GM12878 (cell line): ENCODE results near the gene ZMYND15. TPM values are rescaled to one million over a fixed set of nuclear protein-coding genes. Genes with fewer than 3 reads are reported as not detected.

Experiments used
- ATAC-seq: fragments of 200-7000 bp; cut with Tn5 transposase; 3 replicates; pipeline ENCODE4 v1.9.1; 2020; ENCODE audit warnings: mild to moderate bottlenecking, moderate library complexity
- BruUV-seq: library from RNA; stranded (reverse); fragments of 400-500 nt; replicated peaks from 2 replicates; lab custom pipeline; 2021; lab: Mats Ljungman, UMichigan
- CTCF ChIA-PET: fragments of 300-600 bp; sonication (Branson Sonifier 250); formaldehyde crosslinking; extraction: SDS; loops from one replicate; lab custom pipeline; 2021; ENCODE audit warnings: inconsistent platforms; lab: Yijun Ruan, JAX
- POLR2A ChIA-PET: fragments of 350-600 bp; formaldehyde crosslinking; extraction: SDS; loops from one replicate; lab custom pipeline; 2021; ENCODE audit warnings: inconsistent platforms; lab: Charles Lee
- RAD21 ChIA-PET: fragments of 300-600 bp; sonication (Branson Sonifier 250); formaldehyde crosslinking; loops from one replicate; lab custom pipeline; 2023; ENCODE audit warnings: antibody characterized with exemption; ENCODE audit not compliant: unreplicated experiment; lab: Charles Lee
- SMC1A ChIA-PET: fragments of 300-600 bp; sonication (Branson Sonifier 250); formaldehyde crosslinking; loops from one replicate; lab custom pipeline; 2023; ENCODE audit not compliant: unreplicated experiment, uncharacterized antibody; lab: Charles Lee
- DNase-seq: peaks from one replicate; pipeline ENCODE4 v3.0.0-alpha.2; 2011; ENCODE audit warnings: low read depth, low spot score
- FAIRE-seq: peaks from 3 replicates; lab custom pipeline; 2011; peaks lifted over from hg19 to GRCh38; lab: Jason Lieb, UNC
- H2AFZ ChIP-seq: 2 replicates; pipeline ENCODE4 v1.6.0; 2011; ENCODE audit warnings: low read depth, low read length, control low read depth; ENCODE audit not compliant: control insufficient read depth
- H3K27ac ChIP-seq: 2 replicates; pipeline ENCODE4 v1.5.1; 2011; ENCODE audit warnings: control low read depth; ENCODE audit not compliant: control insufficient read depth, insufficient read depth
- H3K27me3 ChIP-seq, 2 experiments: replicated peaks in 1 of 2; 2 replicates each; pipeline versions ENCODE4 v1.6.0 to v1.6.1; 2011; ENCODE audit warnings: low read length in 1 of 2; ENCODE audit not compliant: control insufficient read depth in 2 of 2, insufficient read depth in 2 of 2
- H3K36me3 ChIP-seq, 2 experiments: 2 replicates each; pipeline ENCODE4 v1.5.1; 2011; ENCODE audit warnings: low read length in 1 of 2; ENCODE audit not compliant: control insufficient read depth in 2 of 2, insufficient read depth in 2 of 2
- H3K4me1 ChIP-seq: 2 replicates; pipeline ENCODE4 v1.6.1; 2011; ENCODE audit warnings: mild to moderate bottlenecking, low read length, moderate library complexity, mixed read lengths; ENCODE audit not compliant: control insufficient read depth, insufficient read depth
- H3K4me2 ChIP-seq: 2 replicates; pipeline ENCODE4 v1.6.0; 2011; ENCODE audit warnings: control low read depth; ENCODE audit not compliant: control insufficient read depth, insufficient read depth
- H3K4me3 ChIP-seq: fragments of 200-600 bp; sonication (generic); 2 replicates; pipeline ENCODE4 v1.5.1; 2016
- H3K79me2 ChIP-seq: 2 replicates; pipeline ENCODE4 v1.6.0; 2011; ENCODE audit warnings: low read length; ENCODE audit not compliant: control insufficient read depth, insufficient read depth
- H3K9ac ChIP-seq: 2 replicates; pipeline ENCODE4 v1.8.0; 2011; ENCODE audit warnings: low read length, control low read depth, mixed read lengths; ENCODE audit not compliant: control insufficient read depth, insufficient read depth
- H3K9me3 ChIP-seq: replicated peaks from 3 replicates; pipeline ENCODE4 v1.5.1; 2011; ENCODE audit warnings: mild to moderate bottlenecking, low read length; ENCODE audit not compliant: control insufficient read depth, insufficient read depth
- H4K20me1 ChIP-seq: 2 replicates; pipeline ENCODE4 v1.6.0; 2011; ENCODE audit not compliant: control insufficient read depth, insufficient read depth
- ATF7 ChIP-seq: fragments of 450-650 bp; IDR thresholded peaks from 2 replicates; pipeline ENCODE4 v1.6.1; 2016; ENCODE audit warnings: low read depth, mild to moderate bottlenecking
- CBX3 ChIP-seq: fragments of 200-600 bp; sonication (generic); IDR thresholded peaks from 2 replicates; pipeline ENCODE4 v1.6.1; 2016; ENCODE audit warnings: low read depth, borderline replicate concordance
- ETV6 ChIP-seq, 2 experiments: fragments of 450-650 bp in 1 of 2; IDR thresholded peaks in 1 of 2; conservative IDR thresholded peaks in 1 of 2; 2 replicates each; pipeline ENCODE4 v1.6.1; 2014; ENCODE audit warnings: antibody characterized with exemption in 1 of 2, borderline replicate concordance in 1 of 2, low read depth in 1 of 2, mild to moderate bottlenecking in 1 of 2, moderate library complexity in 1 of 2
- FOXK2 ChIP-seq: fragments of 450-650 bp; IDR thresholded peaks from 2 replicates; pipeline ENCODE4 v1.6.1; 2017; ENCODE audit warnings: mild to moderate bottlenecking, moderate library complexity
- HDAC2 ChIP-seq: fragments of 200-600 bp; sonication (generic); IDR thresholded peaks from 2 replicates; pipeline ENCODE4 v1.6.1; 2017
- IKZF1 ChIP-seq: fragments of 450-650 bp; conservative IDR thresholded peaks from 2 replicates; pipeline ENCODE4 v1.6.1; 2017; ENCODE audit warnings: antibody characterized with exemption, mild to moderate bottlenecking
- JUNB ChIP-seq: IDR thresholded peaks from 2 replicates; pipeline ENCODE4 v1.6.1; 2016; ENCODE audit warnings: antibody characterized with exemption, mild to moderate bottlenecking
- MEF2B ChIP-seq: fragments of 450-650 bp; IDR thresholded peaks from 2 replicates; pipeline ENCODE4 v1.6.1; 2018; ENCODE audit warnings: mild to moderate bottlenecking, moderate library complexity; ENCODE audit not compliant: partially characterized antibody, poor library complexity, severe bottlenecking
- MTA3 ChIP-seq: IDR thresholded peaks from 2 replicates; pipeline ENCODE4 v1.6.1; 2012; ENCODE audit warnings: low read length, inconsistent platforms, borderline replicate concordance
- NR2C2 ChIP-seq: IDR thresholded peaks from 2 replicates; pipeline ENCODE4 v1.6.1; 2011; ENCODE audit warnings: borderline replicate concordance, low read depth; ENCODE audit not compliant: control insufficient read depth, insufficient read length
- NRF1 ChIP-seq: conservative IDR thresholded peaks from 2 replicates; pipeline ENCODE4 v1.6.1; 2011; ENCODE audit warnings: mild to moderate bottlenecking, low read depth, low read length, improper control_type of control experiment
- RCOR1 ChIP-seq: conservative IDR thresholded peaks from 2 replicates; pipeline ENCODE4 v1.6.1; 2012; ENCODE audit warnings: low read depth, low read length, improper control_type of control experiment
- SREBF1 ChIP-seq: IDR thresholded peaks from 2 replicates; pipeline ENCODE4 v1.6.1; 2012; ENCODE audit warnings: mild to moderate bottlenecking, low read length
- TCF7 ChIP-seq: IDR thresholded peaks from 2 replicates; pipeline ENCODE4 v1.6.1; 2014; ENCODE audit warnings: antibody characterized with exemption, borderline replicate concordance
- WGBS: methylation state at CpG from one replicate; pipeline ENCODE4 v1.1.6; 2016; ENCODE audit warnings: low lambda C conversion rate; ENCODE audit not compliant: insufficient replicate concordance, insufficient coverage; ENCODE audit errors: missing lambda C conversion rate; 5-methylcytosine and 5-hydroxymethylcytosine counted together
- in situ Hi-C: fragments of 300-500 bp; cut with MboI; formaldehyde crosslinking; loops from 9 replicates; pipeline ENCODE4 v1.14.3; 2018; ENCODE audit warnings: mixed read lengths
- intact Hi-C: fragments of 100-400 bp; cut with micrococcal nuclease; formaldehyde crosslinking; loops from one replicate; pipeline ENCODE4 v1.14.2; 2022; ENCODE audit not compliant: unreplicated experiment
- polyA plus RNA-seq, 11 experiments: library from polyadenylated mRNA; depleted of rRNA in 4 of 11; unstranded in 6 of 11; stranded (reverse) in 5 of 11; fragments of >200 nt; fragmentation: Nextera tagmentation in 4 of 11; fragmentation: Illumina TruSeq in 1 of 11; extraction: Ambion mirVana in 4 of 11; extraction: Trizol in 1 of 11; gene quantifications; 1 replicate in 1 of 11; 2 replicates in 10 of 11; pipeline versions ENCODE4 v1.2.1 to v1.2.3, GENCODE V29; 2011 to 2016; ENCODE audit warnings: inconsistent platforms in 2 of 11, missing spikeins in 2 of 11, low read depth in 1 of 11
- total RNA-seq, 4 experiments: library from RNA; depleted of rRNA in 3 of 4; stranded (reverse); fragments of >200 nt in 3 of 4; fragmentation: Illumina TruSeq in 1 of 4; extraction: Trizol in 1 of 4; gene quantifications; 2 replicates each; pipeline versions ENCODE4 v1.2.1 to v1.2.3, GENCODE V29; 2013 to 2021
- TF ChIP-seq, protein P1 (sequence below): fragments of 450-650 bp; IDR thresholded peaks from 2 replicates; pipeline ENCODE4 v1.6.1; 2016; ENCODE audit warnings: mild to moderate bottlenecking
- TF ChIP-seq, protein P2 (sequence below): IDR thresholded peaks from 2 replicates; pipeline ENCODE4 v1.6.1; 2012; ENCODE audit warnings: low read length, inconsistent platforms

Gene ZMYND15
- total and polyA plus RNA-seq, 10 of the 15 experiments (the other 5 are each of a cell fraction or from before 2014, with no cell fraction given): 0.03 to 0.17 (median 0.06) TPM; not detected in 4

DNA sequence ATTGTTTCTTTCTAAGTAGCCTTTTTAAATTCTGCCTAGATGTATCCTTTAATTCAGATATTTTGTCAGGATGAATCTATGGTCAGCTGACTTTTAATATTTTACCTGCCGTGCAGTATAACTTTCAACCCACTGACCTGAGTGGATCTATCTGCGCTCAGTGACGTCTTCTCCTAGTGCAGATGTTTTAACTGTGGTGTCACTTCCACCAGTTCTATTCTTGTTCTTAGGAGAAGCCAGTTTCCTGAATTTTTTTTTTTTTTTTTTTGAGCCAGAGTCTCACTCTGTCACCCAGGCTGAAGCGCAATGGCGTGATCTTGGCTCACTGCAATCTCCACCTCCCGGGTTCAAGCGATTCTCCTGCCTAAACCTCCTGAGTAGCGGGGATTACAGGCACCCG is 27.1 kb downstream of the ZMYND15 start:
- in situ Hi-C loops (no loop called here), intact Hi-C loops (no loop called here)
- DNase-seq: no peak
- H3K4me3 ChIP-seq: no peak overlapping the region
- FAIRE-seq: no peak
- RAD21 ChIA-PET: no interaction called here
- peaks cover 3% of the 10 kb centered on the region; the same call in 1 of the 2 replicates for H3K4me1 ChIP-seq
- CTCF ChIA-PET: no interaction called here
- H3K36me3 ChIP-seq: no peaks in the 10 kb centered on the region
- no peaks in the 10 kb centered on the region for H3K27me3 ChIP-seq
- ATAC-seq: no peak
- no peaks in the 10 kb centered on the region for H3K79me2 ChIP-seq
- BruUV-seq: no TSS peak
- no peaks in the 10 kb centered on the region for H4K20me1 ChIP-seq
- POLR2A ChIA-PET: no interaction called here
- H3K9me3 ChIP-seq: no peaks in the 10 kb centered on the region
- WGBS: 49% methylated on average over 9 of the region's 9 CpGs
- no peak overlapping the region for H3K9ac ChIP-seq
- H3K27ac ChIP-seq: no peak overlapping the region
- SMC1A ChIA-PET: no interaction called here
- H3K4me2 ChIP-seq: no peak overlapping the region
- no peak overlapping the region for H2AFZ ChIP-seq
- no peak for TF ChIP-seq CBX3

DNA sequence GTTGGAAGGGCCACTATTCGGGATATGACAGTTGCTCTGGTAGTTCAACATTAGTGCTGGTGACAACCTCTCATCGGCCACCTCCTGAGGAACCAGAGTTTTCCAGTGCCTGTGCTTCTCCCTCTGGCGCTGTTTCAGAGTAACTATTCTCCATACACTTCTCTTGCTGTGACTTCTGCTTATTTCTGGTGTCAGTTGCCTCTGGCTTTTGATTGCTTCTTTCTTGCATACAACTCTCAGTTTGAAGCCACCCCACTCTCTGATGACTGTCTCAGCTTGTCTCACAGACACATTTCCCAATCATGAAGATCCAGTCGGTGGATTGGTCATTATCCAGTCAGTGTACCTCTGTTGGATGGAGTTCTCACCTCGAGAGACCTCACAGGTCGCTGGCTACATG is 28.7 kb downstream of the ZMYND15 start:
- WGBS: 44% methylated on average over 6 of the region's 6 CpGs
- intact Hi-C loops: no loop called here
- Histone ChIP-seq H4K20me1 (no peaks in the 10 kb centered on the region), H3K27me3 (no peaks in the 10 kb centered on the region), H3K27ac (no peak overlapping the region), H3K4me3 (no peak overlapping the region), H3K9me3 (no peaks in the 10 kb centered on the region), H3K4me1 (peaks cover 3% of the 10 kb centered on the region; the same call in 1 of the 2 replicates), H2AFZ (no peak overlapping the region), H3K36me3 (no peaks in the 10 kb centered on the region), H3K4me2 (no peak overlapping the region), H3K9ac (no peak overlapping the region), H3K79me2 (no peaks in the 10 kb centered on the region)
- TF ChIP-seq TCF7 (no peak), IKZF1 (no peak), ATF7 (no peak), NRF1 (no peak), MEF2B (no peak), ETV6 (conservative IDR thresholded peaks at IDR 0.05 in 1 of 2, IDR thresholded peaks at IDR 0.05 in 1 of 2; ENCODE audit: borderline replicate concordance in 1 of 2, low read depth in 1 of 2) (no peak), HDAC2 (no peak), SREBF1 (no peak), FOXK2 (no peak), RCOR1 (no peak), JUNB (no peak), NR2C2 (no peak), MTA3 (no peak)
- TF ChIP-seq, protein P1, sequence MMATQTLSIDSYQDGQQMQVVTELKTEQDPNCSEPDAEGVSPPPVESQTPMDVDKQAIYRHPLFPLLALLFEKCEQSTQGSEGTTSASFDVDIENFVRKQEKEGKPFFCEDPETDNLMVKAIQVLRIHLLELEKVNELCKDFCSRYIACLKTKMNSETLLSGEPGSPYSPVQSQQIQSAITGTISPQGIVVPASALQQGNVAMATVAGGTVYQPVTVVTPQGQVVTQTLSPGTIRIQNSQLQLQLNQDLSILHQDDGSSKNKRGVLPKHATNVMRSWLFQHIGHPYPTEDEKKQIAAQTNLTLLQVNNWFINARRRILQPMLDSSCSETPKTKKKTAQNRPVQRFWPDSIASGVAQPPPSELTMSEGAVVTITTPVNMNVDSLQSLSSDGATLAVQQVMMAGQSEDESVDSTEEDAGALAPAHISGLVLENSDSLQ: no peak
- TF ChIP-seq, protein P2, sequence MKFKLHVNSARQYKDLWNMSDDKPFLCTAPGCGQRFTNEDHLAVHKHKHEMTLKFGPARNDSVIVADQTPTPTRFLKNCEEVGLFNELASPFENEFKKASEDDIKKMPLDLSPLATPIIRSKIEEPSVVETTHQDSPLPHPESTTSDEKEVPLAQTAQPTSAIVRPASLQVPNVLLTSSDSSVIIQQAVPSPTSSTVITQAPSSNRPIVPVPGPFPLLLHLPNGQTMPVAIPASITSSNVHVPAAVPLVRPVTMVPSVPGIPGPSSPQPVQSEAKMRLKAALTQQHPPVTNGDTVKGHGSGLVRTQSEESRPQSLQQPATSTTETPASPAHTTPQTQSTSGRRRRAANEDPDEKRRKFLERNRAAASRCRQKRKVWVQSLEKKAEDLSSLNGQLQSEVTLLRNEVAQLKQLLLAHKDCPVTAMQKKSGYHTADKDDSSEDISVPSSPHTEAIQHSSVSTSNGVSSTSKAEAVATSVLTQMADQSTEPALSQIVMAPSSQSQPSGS: no peak
- SMC1A ChIA-PET: no interaction called here
- no peak for ATAC-seq
- in situ Hi-C loops: no loop called here
- CTCF ChIA-PET: no interaction called here
- BruUV-seq: no TSS peak
- POLR2A ChIA-PET: no interaction called here
- RAD21 ChIA-PET: no interaction called here
- no peak for DNase-seq
- no peak for FAIRE-seq
